ENCODE measurements around the gene LY86.

GRCh38 chr6:6651335-6651734, 62.8 kb downstream of the LY86 start:
- TF ChIP-seq, protein P1, sequence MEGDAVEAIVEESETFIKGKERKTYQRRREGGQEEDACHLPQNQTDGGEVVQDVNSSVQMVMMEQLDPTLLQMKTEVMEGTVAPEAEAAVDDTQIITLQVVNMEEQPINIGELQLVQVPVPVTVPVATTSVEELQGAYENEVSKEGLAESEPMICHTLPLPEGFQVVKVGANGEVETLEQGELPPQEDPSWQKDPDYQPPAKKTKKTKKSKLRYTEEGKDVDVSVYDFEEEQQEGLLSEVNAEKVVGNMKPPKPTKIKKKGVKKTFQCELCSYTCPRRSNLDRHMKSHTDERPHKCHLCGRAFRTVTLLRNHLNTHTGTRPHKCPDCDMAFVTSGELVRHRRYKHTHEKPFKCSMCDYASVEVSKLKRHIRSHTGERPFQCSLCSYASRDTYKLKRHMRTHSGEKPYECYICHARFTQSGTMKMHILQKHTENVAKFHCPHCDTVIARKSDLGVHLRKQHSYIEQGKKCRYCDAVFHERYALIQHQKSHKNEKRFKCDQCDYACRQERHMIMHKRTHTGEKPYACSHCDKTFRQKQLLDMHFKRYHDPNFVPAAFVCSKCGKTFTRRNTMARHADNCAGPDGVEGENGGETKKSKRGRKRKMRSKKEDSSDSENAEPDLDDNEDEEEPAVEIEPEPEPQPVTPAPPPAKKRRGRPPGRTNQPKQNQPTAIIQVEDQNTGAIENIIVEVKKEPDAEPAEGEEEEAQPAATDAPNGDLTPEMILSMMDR (conservative IDR thresholded peaks at IDR 0.05 in 1 of 2, IDR thresholded peaks at IDR 0.05 in 1 of 2; ENCODE audit: low read depth in 1 of 2, low read length in 2 of 2): no peak
- no peak for TF ChIP-seq EZH2 (IDR thresholded peaks at IDR 0.05; ENCODE audit: low read length, missing control alignments)
